LNCaP clone FGC (cell line): Measurements from ENCODE around the gene TMEM161A.

Experiments
- DNase-seq: peaks from one replicate; pipeline ENCODE4 v3.0.0-alpha.2; 2011; ENCODE audit warnings: low read depth
- H3K4me3 ChIP-seq: 2 replicates; pipeline ENCODE4 v1.5.1; 2011; ENCODE audit warnings: mild to moderate bottlenecking, low read depth, low read length, control low read depth
- TF ChIP-seq, protein P1 (sequence below): IDR thresholded peaks from 2 replicates; pipeline ENCODE4 v1.5.1; 2012; ENCODE audit warnings: mild to moderate bottlenecking; ENCODE audit not compliant: control insufficient read depth, insufficient read depth; ENCODE audit errors: extremely low read depth

TMEM161A gene

DNA sequence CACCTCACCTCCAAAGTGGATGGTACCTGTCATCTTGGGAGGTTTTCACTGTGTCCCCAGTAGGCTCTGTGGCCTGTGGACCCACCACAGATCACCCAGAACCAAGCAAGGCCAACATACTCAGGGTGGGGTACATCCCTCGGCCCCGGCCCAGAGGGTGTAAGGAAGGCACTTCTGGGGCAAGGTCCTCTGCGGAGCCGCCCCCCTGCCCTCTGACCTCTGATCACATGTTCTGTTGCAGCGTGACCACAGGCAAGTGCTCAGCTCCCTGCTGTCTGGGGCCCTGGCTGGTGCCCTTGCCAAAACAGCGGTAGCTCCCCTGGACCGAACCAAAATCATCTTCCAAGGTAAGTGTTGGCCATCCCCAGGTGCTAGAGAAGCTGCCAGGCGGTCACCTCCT, 36.7 kb downstream of the TMEM161A start:
- TF ChIP-seq, protein P1, sequence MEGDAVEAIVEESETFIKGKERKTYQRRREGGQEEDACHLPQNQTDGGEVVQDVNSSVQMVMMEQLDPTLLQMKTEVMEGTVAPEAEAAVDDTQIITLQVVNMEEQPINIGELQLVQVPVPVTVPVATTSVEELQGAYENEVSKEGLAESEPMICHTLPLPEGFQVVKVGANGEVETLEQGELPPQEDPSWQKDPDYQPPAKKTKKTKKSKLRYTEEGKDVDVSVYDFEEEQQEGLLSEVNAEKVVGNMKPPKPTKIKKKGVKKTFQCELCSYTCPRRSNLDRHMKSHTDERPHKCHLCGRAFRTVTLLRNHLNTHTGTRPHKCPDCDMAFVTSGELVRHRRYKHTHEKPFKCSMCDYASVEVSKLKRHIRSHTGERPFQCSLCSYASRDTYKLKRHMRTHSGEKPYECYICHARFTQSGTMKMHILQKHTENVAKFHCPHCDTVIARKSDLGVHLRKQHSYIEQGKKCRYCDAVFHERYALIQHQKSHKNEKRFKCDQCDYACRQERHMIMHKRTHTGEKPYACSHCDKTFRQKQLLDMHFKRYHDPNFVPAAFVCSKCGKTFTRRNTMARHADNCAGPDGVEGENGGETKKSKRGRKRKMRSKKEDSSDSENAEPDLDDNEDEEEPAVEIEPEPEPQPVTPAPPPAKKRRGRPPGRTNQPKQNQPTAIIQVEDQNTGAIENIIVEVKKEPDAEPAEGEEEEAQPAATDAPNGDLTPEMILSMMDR = no peak
- H3K4me3 ChIP-seq = no peak overlapping the region
- no peak for DNase-seq

DNA sequence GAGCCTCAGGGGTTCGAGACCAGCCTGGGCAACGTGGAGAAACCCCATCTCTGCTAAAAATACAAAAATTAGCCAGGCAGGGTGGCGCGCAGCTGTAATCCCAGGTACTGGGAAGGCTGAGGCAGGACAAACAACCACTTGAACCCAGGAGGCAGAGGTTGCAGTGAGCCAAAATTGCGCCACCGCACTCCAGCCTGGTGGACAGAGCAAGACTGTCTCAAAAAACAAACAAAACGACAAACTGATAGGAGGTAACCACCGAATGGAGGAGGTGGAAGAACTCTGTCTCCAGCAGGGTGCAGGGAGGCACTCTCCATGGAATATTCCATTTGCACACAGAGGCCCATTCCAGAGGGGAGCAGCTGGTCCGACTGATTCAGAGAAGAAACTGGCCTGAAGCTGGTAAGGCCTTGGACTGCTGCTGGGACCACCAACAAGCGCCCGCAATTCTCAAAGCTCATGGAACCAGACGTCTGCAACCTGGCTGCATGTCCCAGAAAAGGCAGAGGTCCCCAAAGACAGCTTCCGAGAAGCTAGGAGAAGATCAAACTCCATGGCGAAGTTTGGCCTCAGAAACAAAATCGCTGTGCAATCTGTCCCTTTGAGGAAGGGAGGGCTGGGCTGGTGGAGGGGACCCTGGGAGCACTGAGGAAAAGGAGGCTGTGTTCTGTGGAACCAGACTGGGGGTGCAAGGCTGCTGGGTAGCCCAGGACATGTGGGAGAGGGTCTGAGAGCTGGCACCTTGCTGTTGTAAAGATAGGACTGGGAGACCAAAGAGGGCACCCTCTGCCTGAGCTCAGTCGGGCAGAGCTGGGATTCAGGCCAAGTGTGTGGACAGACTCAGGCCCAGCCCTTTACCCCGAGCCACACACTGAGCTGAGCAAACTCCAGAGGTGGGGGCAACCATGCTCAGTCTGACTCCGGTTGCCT, 39.3 kb downstream of the TMEM161A start:
- no peak overlapping the region for H3K4me3 ChIP-seq
- TF ChIP-seq, protein P1 = no peak
- DNase-seq = no peak

DNA sequence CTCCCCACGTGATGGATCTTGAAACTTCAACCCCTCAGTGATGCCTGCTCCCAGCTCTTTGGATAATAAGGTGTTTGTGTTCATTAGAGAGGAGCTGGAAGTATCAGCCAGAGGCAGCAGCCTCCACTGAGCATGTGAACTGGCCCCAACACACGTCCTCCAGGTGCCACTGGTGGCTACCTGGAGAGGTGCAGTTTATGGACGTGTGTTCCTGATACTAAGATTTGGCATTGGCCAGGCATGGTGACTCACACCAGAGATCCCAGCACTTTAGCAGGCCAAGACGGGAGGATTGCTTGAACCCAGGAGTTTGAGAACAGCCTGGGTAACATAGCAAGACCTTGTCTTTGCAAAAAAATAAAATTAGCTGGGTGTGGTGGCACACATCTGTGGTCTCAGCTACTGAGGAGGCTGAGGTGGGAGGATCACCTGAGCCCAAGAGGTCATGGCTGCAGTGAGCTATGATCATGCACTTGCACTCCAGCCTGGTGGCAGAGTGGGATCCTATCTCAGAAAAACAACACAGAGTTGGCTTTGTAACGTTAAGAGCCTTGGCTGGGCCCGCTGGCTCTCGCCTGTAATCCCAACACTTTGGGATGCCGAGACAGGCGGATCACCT, 40.1 kb downstream of the TMEM161A start:
- DNase-seq = no peak
- TF ChIP-seq, protein P1 = no peak
- H3K4me3 ChIP-seq = no peak overlapping the region

DNA sequence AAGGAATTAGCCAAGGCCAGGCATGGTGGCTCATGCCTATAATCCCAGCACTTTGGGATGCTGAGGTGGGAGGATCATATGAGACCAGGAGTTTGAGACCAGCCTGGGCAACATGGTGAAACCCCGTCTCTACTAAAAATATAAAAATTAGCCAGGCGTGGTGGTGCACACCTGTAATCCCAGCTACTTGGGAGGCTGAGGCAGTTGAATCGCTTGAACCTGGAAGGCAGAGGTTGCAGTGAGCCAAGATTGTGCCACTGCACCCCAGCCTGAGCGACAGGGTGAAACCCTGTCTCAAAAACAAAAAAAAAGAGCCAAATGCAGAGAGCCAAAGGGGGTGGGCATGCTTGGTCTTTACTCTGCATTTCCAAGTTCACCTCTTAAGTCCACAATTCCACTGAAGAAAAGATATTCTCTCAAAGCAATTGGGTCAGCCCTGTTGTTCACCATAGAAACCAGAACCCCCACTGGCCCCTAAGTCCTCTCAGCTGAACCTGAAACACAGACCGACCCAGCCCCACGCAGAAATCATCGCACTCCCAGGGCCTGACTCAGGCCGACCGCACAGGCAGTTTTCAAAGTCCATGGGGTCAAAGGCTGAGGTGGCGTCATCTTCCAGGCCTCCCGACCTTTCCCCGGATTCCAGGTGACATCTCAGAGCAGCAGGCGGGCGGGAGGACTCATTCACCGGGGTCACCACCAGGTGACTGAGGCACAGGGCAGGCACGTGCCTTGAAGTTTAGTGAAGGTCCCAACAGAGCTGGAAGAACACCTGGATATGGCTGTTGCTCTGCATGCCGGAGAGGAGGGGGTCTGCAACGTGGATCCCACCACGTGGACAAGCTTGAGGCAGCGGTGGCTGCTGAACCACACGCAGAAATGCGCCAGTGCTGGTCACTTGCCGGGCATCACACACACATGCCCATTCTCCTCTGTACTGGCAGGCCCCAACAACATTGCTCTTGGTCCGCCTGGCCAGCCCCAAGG, 41.3 kb downstream of the TMEM161A start:
- no peak for DNase-seq
- TF ChIP-seq, protein P1 = no peak

DNA sequence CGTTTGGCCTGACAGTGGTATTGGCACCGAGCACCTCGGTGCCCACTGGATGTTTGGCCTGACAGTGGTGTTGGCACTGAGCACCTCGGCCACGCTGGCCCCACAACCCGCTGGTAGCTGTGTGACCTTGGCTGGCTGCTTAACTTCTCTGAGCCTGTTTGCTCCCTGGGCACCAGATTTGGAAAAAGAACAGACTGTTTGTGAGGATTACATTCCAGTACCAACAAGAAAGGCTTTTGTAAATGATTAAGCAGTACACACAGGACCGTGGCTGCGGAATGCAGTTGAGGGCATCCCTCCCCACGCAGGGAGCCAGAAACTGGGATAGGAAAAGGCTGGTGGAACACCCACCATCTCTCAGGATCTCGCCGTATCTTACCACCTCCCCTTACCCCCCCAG, 42.6 kb downstream of the TMEM161A start:
- TF ChIP-seq, protein P1 = no peak
- H3K4me3 ChIP-seq = no peak overlapping the region
- no peak for DNase-seq

More for the DNA sequence above, 41.3 kb downstream of the TMEM161A start:
- H3K4me3 ChIP-seq = no peak overlapping the region

DNA sequence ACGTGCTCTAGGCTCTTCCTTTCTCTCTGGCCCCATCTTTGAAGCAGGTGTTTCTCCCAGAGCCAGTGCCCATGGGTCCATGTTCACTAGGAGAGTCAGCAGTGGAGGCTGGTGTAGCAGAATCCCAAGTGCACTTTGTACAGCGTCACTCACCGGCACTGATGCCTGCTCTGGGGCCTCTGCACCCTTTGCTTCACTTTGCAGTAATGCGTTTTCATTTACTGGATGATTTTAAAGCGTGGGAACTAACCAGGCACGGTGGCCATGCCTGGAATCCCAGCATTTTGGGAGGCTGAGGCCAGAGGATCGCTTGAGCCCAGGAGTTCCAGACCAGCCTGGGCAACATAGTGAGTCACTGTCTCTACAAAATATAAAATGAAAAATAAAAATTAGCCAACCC, 43.8 kb downstream of the TMEM161A start:
- DNase-seq = no peak
- H3K4me3 ChIP-seq = no peak overlapping the region
- TF ChIP-seq, protein P1 = no peak
